IPS-11a (cell line): Measurements from ENCODE around the gene MT1M.
"Not testable (repeated sequence)": the region's sequence is repeated elsewhere in the genome, so short reads cannot be mapped to it uniquely, and the experiment has no call there.

Experiments
- H3K4me3 ChIP-seq: one replicate; pipeline ENCODE4 v1.5.1; 2013; ENCODE audit warnings: low read depth, low read length, control low read depth

MT1M gene

GRCh38 chr16:56671691-56672090, 39.2 kb downstream of the MT1M start:
- not testable (repeated sequence) for H3K4me3 ChIP-seq

GRCh38 chr16:56672171-56672570, 39.7 kb downstream of the MT1M start:
- not testable (repeated sequence) for H3K4me3 ChIP-seq

GRCh38 chr16:56672761-56673536, 40.5 kb downstream of the MT1M start:
- H3K4me3 ChIP-seq, result no peak overlapping the region

- H3K4me3 ChIP-seq, result no peak overlapping the region
Observed at GRCh38 chr16:56673921-56674320, 41.5 kb downstream of the MT1M start.

- not testable (repeated sequence) for H3K4me3 ChIP-seq
Observed at GRCh38 chr16:56674570-56674969, 42.1 kb downstream of the MT1M start.

GRCh38 chr16:56675685-56676210, 43.3 kb downstream of the MT1M start:
- H3K4me3 ChIP-seq, result peak overlapping the region; percentile 41

- H3K4me3 ChIP-seq, result no peak overlapping the region
Observed at GRCh38 chr16:56677474-56677873, 45.0 kb downstream of the MT1M start.

GRCh38 chr16:56679078-56679730, 46.7 kb downstream of the MT1M start:
- H3K4me3 ChIP-seq, result no peak overlapping the region

- no peak overlapping the region for H3K4me3 ChIP-seq
Observed at GRCh38 chr16:56679818-56680217, 47.4 kb downstream of the MT1M start.

- H3K4me3 ChIP-seq, result peak within 1 kb of the TSS; percentile 69
Observed at GRCh38 chr16:56681939-56682702, 49.7 kb downstream of the MT1M start, which contains the start of gene MT1X. Gene MT1X (plus strand): TSS chr16:56682470. CDS start chr16:56682541, 71 bp downstream.

- peak overlapping the region; percentile 69 for H3K4me3 ChIP-seq
Observed at GRCh38 chr16:56682703-56683397, 50.4 kb downstream of the MT1M start.
